ENCODE measurements around the gene FCRL1.

The FCRL1 gene

GRCh38 chr1:157819896-157820295 lies at the start of gene FCRL1:
Gene FCRL1, minus strand, starts transcription at chr1:157820120. Its CDS starts 83 bp downstream, at chr1:157820037.
- no peak for DNase-seq (ENCODE audit: low read depth)

GRCh38 chr1:157868654-157869053 lies 48.7 kb upstream of the FCRL1 start:
- no peak for DNase-seq (ENCODE audit: low read depth)

GRCh38 chr1:157862114-157863070 lies 42.5 kb upstream of the FCRL1 start:
- DNase-seq (ENCODE audit: low read depth) = no peak

GRCh38 chr1:157856538-157856937 lies 36.6 kb upstream of the FCRL1 start:
- no peak for DNase-seq (ENCODE audit: low read depth)

- no peak for DNase-seq (ENCODE audit: low read depth)
Observed at GRCh38 chr1:157852476-157852875, 32.6 kb upstream of the FCRL1 start.

GRCh38 chr1:157849229-157849875 lies 29.4 kb upstream of the FCRL1 start:
- DNase-seq (ENCODE audit: low read depth) = no peak

GRCh38 chr1:157844089-157844830 lies 24.3 kb upstream of the FCRL1 start:
- DNase-seq (ENCODE audit: low read depth) = no peak

- DNase-seq (ENCODE audit: low read depth) = no peak
Observed at GRCh38 chr1:157842939-157843338, 23.0 kb upstream of the FCRL1 start.

- no peak for DNase-seq (ENCODE audit: low read depth)
Observed at GRCh38 chr1:157841708-157842107, 21.8 kb upstream of the FCRL1 start, which contains the start of gene CD5L. Gene CD5L, minus strand, starts transcription at chr1:157841808. Its CDS starts 107 bp downstream, at chr1:157841701.

GRCh38 chr1:157838966-157839365 lies 19.0 kb upstream of the FCRL1 start:
- no peak for DNase-seq (ENCODE audit: low read depth)

- no peak for DNase-seq (ENCODE audit: low read depth)
Observed at GRCh38 chr1:157834430-157834829, 14.5 kb upstream of the FCRL1 start.

GRCh38 chr1:157833145-157833544 lies 13.2 kb upstream of the FCRL1 start:
- DNase-seq (ENCODE audit: low read depth) = no peak

GRCh38 chr1:157831968-157832626 lies 12.2 kb upstream of the FCRL1 start:
- no peak for DNase-seq (ENCODE audit: low read depth)

GRCh38 chr1:157830887-157831286 lies 11.0 kb upstream of the FCRL1 start:
- no peak for DNase-seq (ENCODE audit: low read depth)

GRCh38 chr1:157829711-157830110 lies 9.8 kb upstream of the FCRL1 start:
- DNase-seq (ENCODE audit: low read depth) = no peak

- DNase-seq (ENCODE audit: low read depth) = no peak
Observed at GRCh38 chr1:157829210-157829609, 9.3 kb upstream of the FCRL1 start.

GRCh38 chr1:157820299-157820698 lies 379 bp upstream of the FCRL1 start:
- DNase-seq (ENCODE audit: low read depth) = no peak

- no peak for DNase-seq (ENCODE audit: low read depth)
Observed at GRCh38 chr1:157819215-157819614, 705 bp downstream of the FCRL1 start.

- no peak for DNase-seq (ENCODE audit: low read depth)
Observed at GRCh38 chr1:157813269-157813668, 6.7 kb downstream of the FCRL1 start.

GRCh38 chr1:157806431-157807149 lies 13.3 kb downstream of the FCRL1 start:
- no peak for DNase-seq (ENCODE audit: low read depth)

GRCh38 chr1:157803851-157804250 lies 16.1 kb downstream of the FCRL1 start:
- DNase-seq (ENCODE audit: low read depth) = no peak

All from fibroblast of gingiva (primary cell).